ENCODE measurements around the gene DTNB.

Gene DTNB

DNA sequence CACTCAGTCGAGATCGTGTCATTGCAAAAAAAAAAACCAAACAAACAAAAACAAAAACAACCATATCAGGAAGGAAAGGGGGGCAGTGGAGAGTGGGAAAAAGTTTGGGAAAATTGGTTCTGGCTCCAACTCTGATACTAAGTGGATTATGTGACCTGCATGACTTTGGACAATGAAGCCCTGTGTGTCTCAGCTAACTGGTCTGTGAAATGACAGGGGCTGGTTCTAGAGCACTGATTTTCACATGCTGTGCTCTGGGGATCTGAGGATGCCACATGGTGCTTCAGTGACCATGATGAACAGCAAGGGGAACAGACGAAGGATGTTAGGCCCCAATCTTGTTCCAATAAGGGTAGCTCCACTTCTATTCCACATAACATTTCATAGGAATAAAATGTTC lies 174.2 kb downstream of the DTNB start:
- no peak for DNase-seq (ENCODE audit: low read depth)

DNA sequence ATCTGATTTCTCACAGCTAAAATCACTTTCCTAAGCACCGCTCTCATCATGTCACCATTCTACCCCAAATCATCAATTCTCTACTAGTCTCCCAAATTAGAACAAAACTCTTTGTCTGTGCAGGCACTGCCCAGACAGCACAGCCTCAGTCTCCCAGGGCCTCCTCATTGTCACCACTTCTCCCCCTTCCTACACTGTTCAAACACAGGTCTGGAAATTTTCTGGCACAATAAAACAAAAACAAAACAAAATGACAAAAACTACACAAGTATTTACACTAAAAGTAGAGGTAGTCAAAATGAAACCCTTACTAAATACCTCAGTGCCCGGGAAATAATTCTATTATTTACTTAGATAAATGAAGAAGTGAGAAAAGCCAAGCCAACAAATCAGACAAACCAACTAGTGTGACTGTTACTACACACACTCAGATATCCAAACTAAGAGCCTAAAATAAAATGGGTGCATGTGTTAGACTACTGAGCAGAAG lies 175.4 kb downstream of the DTNB start:
- no peak for DNase-seq (ENCODE audit: low read depth)

GRCh38 chr2:25497229-25497917 lies 176.0 kb downstream of the DTNB start:
- DNase-seq (ENCODE audit: low read depth): no peak

GRCh38 chr2:25494616-25495015 lies 178.8 kb downstream of the DTNB start:
- DNase-seq (ENCODE audit: low read depth): no peak

GRCh38 chr2:25493207-25493606 lies 180.2 kb downstream of the DTNB start:
- no peak for DNase-seq (ENCODE audit: low read depth)

- no peak for DNase-seq (ENCODE audit: low read depth)
Measured at GRCh38 chr2:25492726-25493125, 180.7 kb downstream of the DTNB start.

DNA sequence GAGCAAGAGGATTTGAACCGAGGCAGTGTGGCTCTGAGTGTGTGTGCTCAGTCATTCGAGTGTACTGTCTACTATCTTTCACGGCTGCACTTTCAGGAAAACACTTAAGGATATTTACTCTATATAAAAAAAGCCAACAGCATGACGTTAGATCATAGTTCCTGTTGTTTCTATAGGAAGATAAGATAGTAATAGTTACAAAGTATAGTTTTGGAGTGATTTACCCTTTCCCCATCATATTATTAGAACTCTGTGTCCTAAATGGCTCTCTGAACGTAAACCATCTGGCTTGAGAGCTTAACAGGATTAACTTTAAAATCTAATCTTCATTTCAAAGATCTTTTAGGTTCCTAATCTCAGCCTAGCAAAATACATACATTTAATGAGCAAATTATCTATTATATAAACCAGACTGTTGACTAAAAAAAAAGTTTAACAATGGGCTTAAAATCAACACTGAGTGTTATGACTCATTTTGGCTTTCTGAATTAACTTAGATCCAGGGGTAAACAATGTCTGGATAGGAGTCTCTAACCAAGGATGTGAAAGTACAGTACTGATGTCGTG lies 181.3 kb downstream of the DTNB start:
- no peak for DNase-seq (ENCODE audit: low read depth)

DNA sequence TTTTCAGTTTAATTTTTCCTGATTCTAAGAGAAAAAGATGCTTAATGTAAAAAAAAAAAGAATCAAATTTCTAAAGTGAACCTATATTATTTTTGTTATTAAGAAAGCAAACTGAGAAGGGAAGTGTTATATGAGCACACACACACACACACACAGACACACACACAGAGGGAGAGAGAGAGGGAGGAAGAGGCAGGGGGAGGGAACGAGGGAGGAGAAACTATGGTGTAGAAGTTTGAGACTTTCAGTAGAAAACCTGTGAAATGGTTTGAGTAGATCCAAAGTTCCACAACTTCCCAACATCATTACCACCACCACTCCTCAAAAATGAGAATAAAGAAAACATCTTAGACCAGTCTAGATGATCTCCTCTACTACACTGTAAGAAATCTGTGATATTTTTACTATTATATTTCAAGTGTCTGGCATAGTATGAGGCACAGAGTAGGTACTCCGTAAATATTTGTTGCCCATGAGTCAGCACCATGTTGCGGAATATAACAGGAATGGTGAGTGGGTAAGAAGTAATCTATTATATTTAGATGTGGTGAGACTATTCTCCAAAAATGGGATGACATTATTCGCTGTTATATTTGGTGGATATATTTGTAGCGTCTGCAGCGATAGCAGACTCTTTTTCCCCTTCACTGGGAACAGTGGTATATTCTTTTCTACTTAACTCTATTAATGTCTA lies 182.2 kb downstream of the DTNB start:
- no peak for DNase-seq (ENCODE audit: low read depth)

DNA sequence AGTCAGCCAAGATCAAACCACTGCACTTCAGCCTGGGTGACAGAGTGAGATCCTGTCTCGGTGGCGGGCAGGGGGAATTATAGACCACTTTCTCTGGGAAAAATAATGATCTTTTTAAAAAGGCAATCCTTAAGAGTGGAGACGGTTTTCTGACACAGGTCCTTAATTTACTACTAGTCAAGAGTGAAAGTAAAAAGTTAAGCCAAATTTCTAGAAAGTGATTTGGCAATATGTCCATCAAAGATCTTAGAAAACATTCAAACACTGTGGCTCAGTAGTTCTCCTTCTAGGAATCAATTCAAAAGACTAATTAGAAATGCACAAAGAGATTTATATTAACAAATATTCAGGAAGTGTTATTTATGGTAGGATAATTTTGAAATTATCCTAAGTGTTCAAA lies 183.2 kb downstream of the DTNB start:
- no peak for DNase-seq (ENCODE audit: low read depth)

GRCh38 chr2:25489631-25490030 lies 183.7 kb downstream of the DTNB start:
- no peak for DNase-seq (ENCODE audit: low read depth)

DNA sequence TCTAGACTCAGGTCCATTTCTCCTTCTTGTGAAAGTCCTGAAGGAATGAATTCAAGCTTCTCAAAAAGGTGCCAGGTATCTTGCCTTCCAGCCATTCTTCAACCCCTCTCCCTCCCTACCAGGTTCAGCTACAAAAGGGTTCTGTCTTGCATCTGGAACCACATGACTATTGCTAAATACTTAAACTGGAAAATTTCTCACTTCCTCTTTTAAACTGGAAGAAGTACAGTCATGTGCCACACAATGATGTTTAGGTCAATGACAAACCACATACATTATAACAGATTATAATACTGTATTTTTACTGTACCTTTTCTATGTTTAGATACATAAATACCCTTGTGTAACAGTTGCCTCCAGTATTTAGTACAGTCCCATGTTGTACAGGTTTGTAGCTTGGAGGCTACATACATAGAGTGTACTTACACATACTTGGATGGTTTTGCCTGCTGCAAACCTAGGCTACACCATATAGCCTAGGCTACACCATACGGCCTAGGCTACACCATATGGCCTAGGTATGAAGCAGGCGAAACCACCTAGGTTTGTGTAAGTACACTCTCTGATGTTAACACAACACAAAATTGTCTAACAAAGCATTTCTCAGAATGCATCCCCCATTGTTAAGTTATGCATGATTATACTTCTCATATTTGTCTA lies 189.6 kb downstream of the DTNB start:
- no peak for DNase-seq (ENCODE audit: low read depth)

- no peak for DNase-seq (ENCODE audit: low read depth)
Measured at GRCh38 chr2:25482341-25482740, 191.0 kb downstream of the DTNB start.

- no peak for DNase-seq (ENCODE audit: low read depth)
Measured at GRCh38 chr2:25481381-25482300, 191.7 kb downstream of the DTNB start.

GRCh38 chr2:25480561-25480960 lies 192.8 kb downstream of the DTNB start:
- DNase-seq (ENCODE audit: low read depth): no peak

DNA sequence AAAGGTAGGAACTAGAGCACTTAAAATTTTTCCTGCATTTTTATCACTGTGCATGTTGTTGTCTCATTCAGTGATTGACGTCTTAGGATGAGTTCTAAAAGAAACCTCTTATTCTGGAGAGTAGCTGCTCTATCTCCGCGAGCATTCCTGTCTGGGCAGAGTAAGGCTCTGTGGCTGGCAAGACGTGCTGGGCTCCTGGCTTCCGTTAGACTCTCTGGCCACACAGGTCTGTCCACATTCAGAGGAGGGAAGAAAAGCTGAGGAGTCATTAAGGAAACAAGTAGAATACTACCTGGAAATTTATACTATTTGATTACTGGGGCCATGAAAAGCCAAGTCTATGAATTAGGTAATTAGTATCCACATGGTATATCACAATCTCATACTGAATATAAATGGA lies 193.6 kb downstream of the DTNB start:
- DNase-seq (ENCODE audit: low read depth): no peak

DNA sequence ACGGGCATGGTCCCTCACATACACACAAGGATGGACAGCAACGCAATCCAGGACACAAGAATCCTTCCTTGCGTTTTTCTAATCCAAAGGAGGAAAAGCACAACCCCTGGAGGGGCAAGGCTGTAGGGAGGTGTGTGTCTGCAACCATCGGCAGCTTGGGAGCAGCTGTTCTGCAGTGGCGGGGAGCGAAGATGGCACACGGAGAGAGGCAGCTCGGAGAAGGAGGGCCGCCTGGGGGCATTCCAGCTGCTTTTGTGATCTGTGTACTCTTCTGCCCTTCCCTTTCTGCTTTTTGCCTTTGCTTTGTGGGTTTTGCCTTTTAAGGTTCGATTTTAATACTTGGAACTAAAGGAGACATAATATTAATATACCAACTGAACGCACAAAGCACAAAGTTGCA lies 194.6 kb downstream of the DTNB start:
- no peak for DNase-seq (ENCODE audit: low read depth)

DNA sequence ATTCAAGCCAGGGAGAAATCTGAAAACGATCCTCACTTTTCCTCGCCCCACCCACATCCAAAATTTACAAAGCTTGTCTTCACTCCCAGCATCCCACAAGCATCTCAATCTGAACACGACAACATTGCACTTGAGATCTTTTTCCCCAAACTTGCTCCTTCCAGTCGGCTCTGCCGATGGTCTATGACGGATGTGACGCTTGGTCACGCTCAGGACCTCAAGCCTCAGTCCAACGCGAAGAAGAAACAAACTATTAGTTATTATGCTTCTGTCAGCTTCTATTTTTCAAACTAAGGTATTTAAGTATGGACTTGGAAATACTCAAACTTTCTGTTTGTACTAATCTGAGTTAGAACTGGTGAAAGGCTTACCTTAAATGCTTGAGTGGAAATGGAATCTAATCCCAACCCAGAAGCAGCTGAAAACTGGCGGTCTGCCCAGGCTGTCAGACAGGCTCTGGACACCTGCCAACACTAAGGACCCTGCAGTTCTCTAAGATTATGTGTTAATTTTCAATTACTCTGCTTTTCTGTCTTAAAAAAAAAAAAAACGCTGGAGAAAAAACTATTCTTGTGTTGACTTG lies 199.5 kb downstream of the DTNB start:
- DNase-seq (ENCODE audit: low read depth): no peak

DNA sequence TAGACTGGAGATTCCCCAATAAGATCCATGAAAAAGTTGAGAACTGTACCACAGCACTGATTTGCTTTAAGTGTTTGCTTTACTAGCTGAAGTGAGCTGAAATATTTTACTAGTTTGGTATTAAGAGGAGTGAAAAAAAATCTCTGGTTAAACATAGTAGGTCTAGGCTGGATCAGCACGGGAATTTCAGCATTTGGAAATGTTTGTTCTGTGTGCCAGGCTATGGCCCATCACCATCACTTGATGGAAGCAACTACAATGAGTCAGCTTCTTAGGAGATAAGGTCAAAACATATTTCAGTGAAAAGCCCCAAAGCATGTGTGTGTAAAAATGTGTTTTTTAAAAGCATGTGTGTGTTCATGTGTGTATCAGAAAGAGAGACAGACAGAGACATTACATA lies 200.2 kb downstream of the DTNB start:
- DNase-seq (ENCODE audit: low read depth): no peak

DNA sequence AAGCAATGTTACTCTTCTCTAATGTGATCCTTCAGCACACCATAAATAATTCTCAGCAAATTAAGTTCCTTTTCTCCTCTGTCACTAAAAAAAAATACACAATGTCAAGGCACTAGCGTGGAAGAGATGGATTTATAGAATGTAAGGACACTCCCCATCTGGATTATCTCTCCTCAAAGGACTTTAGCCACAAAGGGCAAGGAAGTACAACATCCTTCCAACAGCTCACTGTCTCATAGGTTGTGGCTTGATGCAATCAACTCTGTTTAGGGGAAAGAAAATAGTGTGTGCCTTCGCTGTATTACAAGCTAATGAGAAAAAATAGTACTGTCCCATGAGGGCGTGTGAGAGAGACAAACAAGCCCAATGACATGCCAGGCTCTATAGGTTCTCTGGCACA lies 202.6 kb downstream of the DTNB start:
- no peak for DNase-seq (ENCODE audit: low read depth)

DNA sequence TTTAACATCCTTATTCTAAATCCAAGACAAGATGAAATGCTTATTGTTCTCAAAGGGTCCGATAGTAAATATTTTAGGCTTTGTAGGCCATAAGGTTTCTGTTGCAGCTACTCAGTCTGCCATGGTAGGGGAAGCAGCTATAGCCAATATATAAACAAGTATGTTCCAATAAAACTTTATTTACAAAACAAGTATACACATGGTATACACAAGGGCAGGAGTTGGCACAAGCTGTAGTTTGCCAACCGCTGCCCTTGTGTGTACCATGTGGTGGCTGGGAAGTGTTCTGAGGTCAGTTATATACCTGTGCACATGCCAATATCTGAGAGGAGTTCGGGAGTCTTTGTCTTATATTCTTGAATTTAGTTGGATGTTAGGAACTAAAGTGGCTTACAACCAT lies 205.6 kb downstream of the DTNB start:
- no peak for DNase-seq (ENCODE audit: low read depth)

- no peak for DNase-seq (ENCODE audit: low read depth)
Measured at GRCh38 chr2:25462021-25462420, 211.4 kb downstream of the DTNB start.
